ENCODE data around the gene DNAH7. TPM values are rescaled to one million over a fixed set of nuclear protein-coding genes. Genes with fewer than 3 reads are reported as not detected.

Gene DNAH7
- total RNA-seq, 1 donor from 2014 or later: 2.6 TPM

DNA sequence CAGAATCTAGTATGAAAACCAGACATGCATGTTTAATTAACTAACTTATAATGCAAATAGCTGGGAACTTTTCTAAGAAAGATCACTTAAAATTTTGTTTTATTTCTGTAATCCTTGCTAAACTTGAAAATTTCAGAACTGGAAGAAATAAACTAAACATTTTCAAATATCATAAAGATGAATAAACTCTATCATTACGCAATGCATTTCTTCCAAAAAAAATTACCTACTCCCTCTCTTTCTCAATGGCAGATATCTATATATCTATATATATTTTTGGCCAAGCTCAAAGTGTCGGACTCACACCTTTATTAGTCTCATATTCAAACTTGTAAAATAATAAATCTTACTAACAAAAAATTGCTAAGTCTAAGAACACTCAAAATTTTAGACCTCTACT lies 253.6 kb downstream of the DNAH7 start:
- H3K9me3 Mint-ChIP-seq (ENCODE audit: unreplicated experiment): no peaks in the 10 kb centered on the region
- H3K4me3 Mint-ChIP-seq (ENCODE audit: unreplicated experiment): no peak overlapping the region
- no peaks in the 10 kb centered on the region for H3K36me3 Mint-ChIP-seq (ENCODE audit: low read depth, unreplicated experiment)
- TF ChIP-seq, protein P1, sequence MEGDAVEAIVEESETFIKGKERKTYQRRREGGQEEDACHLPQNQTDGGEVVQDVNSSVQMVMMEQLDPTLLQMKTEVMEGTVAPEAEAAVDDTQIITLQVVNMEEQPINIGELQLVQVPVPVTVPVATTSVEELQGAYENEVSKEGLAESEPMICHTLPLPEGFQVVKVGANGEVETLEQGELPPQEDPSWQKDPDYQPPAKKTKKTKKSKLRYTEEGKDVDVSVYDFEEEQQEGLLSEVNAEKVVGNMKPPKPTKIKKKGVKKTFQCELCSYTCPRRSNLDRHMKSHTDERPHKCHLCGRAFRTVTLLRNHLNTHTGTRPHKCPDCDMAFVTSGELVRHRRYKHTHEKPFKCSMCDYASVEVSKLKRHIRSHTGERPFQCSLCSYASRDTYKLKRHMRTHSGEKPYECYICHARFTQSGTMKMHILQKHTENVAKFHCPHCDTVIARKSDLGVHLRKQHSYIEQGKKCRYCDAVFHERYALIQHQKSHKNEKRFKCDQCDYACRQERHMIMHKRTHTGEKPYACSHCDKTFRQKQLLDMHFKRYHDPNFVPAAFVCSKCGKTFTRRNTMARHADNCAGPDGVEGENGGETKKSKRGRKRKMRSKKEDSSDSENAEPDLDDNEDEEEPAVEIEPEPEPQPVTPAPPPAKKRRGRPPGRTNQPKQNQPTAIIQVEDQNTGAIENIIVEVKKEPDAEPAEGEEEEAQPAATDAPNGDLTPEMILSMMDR (IDR thresholded peaks at IDR 0.05; ENCODE audit: unreplicated experiment): no peak
- DNase-seq (ENCODE audit: low spot score): no peak
- no peak overlapping the region for H3K27ac Mint-ChIP-seq (ENCODE audit: unreplicated experiment)
- H3K4me1 Mint-ChIP-seq (ENCODE audit: unreplicated experiment): no peaks in the 10 kb centered on the region
- no peaks in the 10 kb centered on the region for H3K27me3 Mint-ChIP-seq (ENCODE audit: unreplicated experiment)

DNA sequence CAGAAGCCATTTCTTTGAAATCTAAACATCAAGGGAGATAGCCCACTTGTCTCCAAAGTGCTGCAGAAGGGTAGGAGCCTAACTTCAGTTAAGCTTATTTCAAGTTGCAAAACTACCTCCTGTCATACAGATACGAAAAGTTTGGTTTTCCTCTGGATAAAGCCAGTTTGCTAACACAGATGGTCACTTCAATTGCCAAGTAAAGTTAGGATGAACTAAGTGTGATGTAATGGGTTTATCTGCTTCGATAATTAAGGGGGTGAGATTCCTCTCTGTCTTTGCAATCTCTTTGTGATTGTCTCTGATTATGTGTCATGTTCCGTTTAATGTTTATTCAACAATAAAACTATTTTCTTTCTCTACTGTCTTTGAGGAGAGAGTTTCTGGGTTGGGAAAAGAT lies 255.2 kb downstream of the DNAH7 start:
- Mint-ChIP-seq H3K4me3 (ENCODE audit: unreplicated experiment) (no peak overlapping the region), H3K36me3 (ENCODE audit: low read depth, unreplicated experiment) (no peaks in the 10 kb centered on the region), H3K4me1 (ENCODE audit: unreplicated experiment) (peaks cover under 1% of the 10 kb centered on the region), H3K9me3 (ENCODE audit: unreplicated experiment) (no peaks in the 10 kb centered on the region), H3K27ac (ENCODE audit: unreplicated experiment) (no peak overlapping the region), H3K27me3 (ENCODE audit: unreplicated experiment) (no peaks in the 10 kb centered on the region)
- no peak for DNase-seq (ENCODE audit: low spot score)
- TF ChIP-seq, protein P1 (IDR thresholded peaks at IDR 0.05; ENCODE audit: unreplicated experiment): no peak

DNA sequence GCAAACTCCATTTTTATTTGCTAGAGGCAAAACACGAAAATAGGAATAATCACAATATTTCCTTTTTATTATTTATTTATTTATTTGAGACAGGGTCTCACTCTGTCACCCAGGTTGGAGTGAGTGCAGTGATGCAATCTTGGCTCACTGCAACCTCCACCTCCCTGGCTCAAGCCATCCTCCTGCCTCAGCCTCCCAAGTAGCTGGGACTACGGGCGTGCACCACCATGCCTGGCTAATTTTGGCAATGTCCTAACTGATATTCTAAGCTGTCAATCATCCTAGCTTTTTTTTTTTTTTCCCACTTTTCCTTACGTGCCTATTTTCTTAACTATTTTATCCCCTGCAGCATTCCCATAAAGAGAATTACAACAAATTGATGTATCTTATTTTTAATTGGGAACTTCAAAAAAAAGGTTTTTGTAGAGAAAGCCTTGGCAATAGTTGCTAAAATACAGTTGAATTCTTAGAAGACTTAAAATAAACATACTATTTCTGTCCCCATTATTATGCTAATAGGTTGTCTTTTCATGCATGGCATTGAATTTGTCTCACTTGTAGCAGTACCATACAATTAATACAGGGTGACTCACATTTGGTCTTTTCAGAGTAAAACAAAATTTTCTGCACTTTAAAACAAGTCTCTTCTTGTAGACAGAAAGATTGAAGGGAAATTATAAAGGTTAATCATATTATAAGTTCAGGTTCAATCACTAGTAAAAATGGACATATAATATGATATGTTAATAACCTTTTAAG lies 258.1 kb downstream of the DNAH7 start:
- DNase-seq (ENCODE audit: low spot score): no peak
- H3K9me3 Mint-ChIP-seq (ENCODE audit: unreplicated experiment): no peaks in the 10 kb centered on the region
- TF ChIP-seq, protein P1 (IDR thresholded peaks at IDR 0.05; ENCODE audit: unreplicated experiment): no peak
- no peak overlapping the region for H3K4me3 Mint-ChIP-seq (ENCODE audit: unreplicated experiment)
- no peak overlapping the region for H3K27ac Mint-ChIP-seq (ENCODE audit: unreplicated experiment)
- H3K4me1 Mint-ChIP-seq (ENCODE audit: unreplicated experiment): peaks cover 3% of the 10 kb centered on the region
- H3K27me3 Mint-ChIP-seq (ENCODE audit: unreplicated experiment): no peaks in the 10 kb centered on the region
- no peaks in the 10 kb centered on the region for H3K36me3 Mint-ChIP-seq (ENCODE audit: low read depth, unreplicated experiment)

DNA sequence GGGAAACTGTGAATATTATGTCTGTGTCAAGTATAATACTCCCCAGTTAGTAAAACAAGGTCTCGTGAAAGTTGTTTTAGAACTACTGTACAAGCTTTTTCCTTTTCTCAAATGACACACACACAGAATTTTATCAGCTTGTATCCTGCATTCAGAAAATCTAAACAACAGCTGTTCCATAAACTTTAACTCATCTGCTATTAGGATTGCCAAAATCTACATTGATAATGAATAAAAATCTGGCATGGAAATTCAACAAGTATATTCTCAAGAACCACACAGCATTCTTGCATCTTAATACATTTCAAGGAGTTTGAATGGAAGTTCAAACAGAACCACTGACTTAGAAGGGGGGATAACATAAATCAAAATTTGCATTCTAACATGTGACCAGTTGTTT lies 260.4 kb downstream of the DNAH7 start:
- no peak overlapping the region for H3K27ac Mint-ChIP-seq (ENCODE audit: unreplicated experiment)
- DNase-seq (ENCODE audit: low spot score): no peak
- no peaks in the 10 kb centered on the region for H3K27me3 Mint-ChIP-seq (ENCODE audit: unreplicated experiment)
- no peaks in the 10 kb centered on the region for H3K36me3 Mint-ChIP-seq (ENCODE audit: low read depth, unreplicated experiment)
- TF ChIP-seq, protein P1 (IDR thresholded peaks at IDR 0.05; ENCODE audit: unreplicated experiment): no peak
- H3K9me3 Mint-ChIP-seq (ENCODE audit: unreplicated experiment): no peaks in the 10 kb centered on the region
- H3K4me3 Mint-ChIP-seq (ENCODE audit: unreplicated experiment): no peak overlapping the region
- peaks cover 3% of the 10 kb centered on the region for H3K4me1 Mint-ChIP-seq (ENCODE audit: unreplicated experiment)

DNA sequence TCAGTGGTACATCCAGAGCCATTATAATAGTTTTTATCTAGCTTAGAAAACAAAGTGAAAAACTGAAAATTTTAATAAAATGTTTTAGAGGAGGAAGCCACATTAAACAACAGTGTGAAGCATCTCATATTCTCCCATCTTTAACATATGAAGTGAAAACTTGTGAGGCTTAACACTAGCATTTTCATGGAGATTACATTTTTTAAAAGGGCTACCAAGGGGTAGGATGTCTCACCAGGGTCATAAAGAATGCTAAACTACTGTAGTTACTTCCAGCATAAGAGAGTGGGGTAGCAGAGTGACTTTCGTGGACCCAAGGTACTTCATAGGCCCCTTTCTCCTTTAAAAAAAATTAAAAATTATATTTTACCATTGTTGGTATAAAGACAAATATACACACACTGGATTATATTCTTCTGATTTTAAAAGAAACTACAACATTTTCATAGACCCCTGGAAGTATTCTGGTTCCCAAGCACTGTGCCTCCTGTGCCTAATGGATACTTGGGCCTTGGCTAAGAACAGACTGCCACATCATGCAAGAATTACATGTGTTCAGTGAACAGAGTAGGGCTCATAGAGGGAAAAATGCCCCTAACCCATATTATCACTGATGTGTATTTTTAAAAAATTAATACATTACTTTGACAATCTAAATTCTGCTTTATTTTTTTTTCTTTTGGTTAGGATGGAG lies 263.2 kb downstream of the DNAH7 start:
- Mint-ChIP-seq H3K27ac (ENCODE audit: unreplicated experiment) (no peak overlapping the region), H3K4me3 (ENCODE audit: unreplicated experiment) (no peak overlapping the region), H3K36me3 (ENCODE audit: low read depth, unreplicated experiment) (no peaks in the 10 kb centered on the region), H3K9me3 (ENCODE audit: unreplicated experiment) (no peaks in the 10 kb centered on the region), H3K27me3 (ENCODE audit: unreplicated experiment) (no peaks in the 10 kb centered on the region), H3K4me1 (ENCODE audit: unreplicated experiment) (peaks cover 3% of the 10 kb centered on the region)
- TF ChIP-seq, protein P1 (IDR thresholded peaks at IDR 0.05; ENCODE audit: unreplicated experiment): no peak
- DNase-seq (ENCODE audit: low spot score): no peak
